BLaER1 treated with 17β-estradiol and CSF1 and Interleukin-3, amounts not matched to agents 10 nM and 100 nM (cell line): ENCODE data around the gene DTL.
A peak's percentile ranks its signal among the peaks of the same experiment; 100 is the strongest.

ENCODE experiments used
- H3K27ac ChIP-seq, 11 experiments: shearing (Covaris generic); formaldehyde crosslinking; 2 replicates each; pipeline ENCODE4 v1.8.1; 2022
- H3K27me3 ChIP-seq, 11 experiments: shearing (Covaris generic); formaldehyde crosslinking; 2 replicates each; pipeline ENCODE4 v1.8.1; 2022
- H3K36me3 ChIP-seq, 11 experiments: shearing (Covaris generic); formaldehyde crosslinking; 2 replicates each; pipeline ENCODE4 v1.8.1; 2022
- H3K4me1 ChIP-seq, 10 experiments: shearing (Covaris generic); formaldehyde crosslinking; 2 replicates each; pipeline ENCODE4 v1.8.1; 2022
- H3K4me2 ChIP-seq, 11 experiments: shearing (Covaris generic); formaldehyde crosslinking; 2 replicates each; pipeline ENCODE4 v1.8.1; 2022
- H3K4me3 ChIP-seq, 10 experiments: shearing (Covaris generic); formaldehyde crosslinking; 2 replicates each; pipeline ENCODE4 v1.8.1; 2022
- H3K9ac ChIP-seq, 11 experiments: shearing (Covaris generic); formaldehyde crosslinking; 2 replicates each; pipeline ENCODE4 v1.8.1; 2022
- H3K9me3 ChIP-seq, 11 experiments: shearing (Covaris generic); formaldehyde crosslinking; replicated peaks in 1 of 11; 2 replicates each; pipeline ENCODE4 v1.8.1; 2022
- H4K20me1 ChIP-seq, 11 experiments: shearing (Covaris generic); formaldehyde crosslinking; 2 replicates each; pipeline ENCODE4 v1.8.1; 2022
- Cebpa-rat ChIP-seq, 11 experiments: shearing (Covaris generic); IDR thresholded peaks; 2 replicates each; pipeline ENCODE4 v1.8.1; 2022

DTL gene

DNA sequence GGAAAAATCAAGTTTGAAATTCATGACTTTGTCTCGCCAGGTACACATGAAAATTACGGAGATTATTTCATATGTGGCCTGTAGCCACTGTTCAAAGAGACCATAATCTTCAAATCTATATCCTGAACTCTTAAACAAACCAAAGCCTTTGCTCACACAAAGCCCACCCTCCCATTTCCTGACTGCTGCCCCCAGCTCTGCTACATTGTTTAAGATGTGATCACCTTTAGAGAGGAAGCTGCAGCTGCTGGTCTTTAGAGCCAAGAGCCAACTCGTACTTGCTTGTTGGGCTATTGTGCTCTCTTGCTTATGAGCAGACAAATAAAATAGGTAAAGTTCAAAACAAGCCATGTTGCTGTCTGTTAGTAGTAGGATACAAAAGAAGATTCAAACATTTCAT is 71.9 kb downstream of the DTL start:
- TF ChIP-seq Cebpa-rat (IDR thresholded peaks at IDR 0.05) = no peak
- peaks cover 0 to 100% (median 68%) of the 10 kb centered on the region in 11 experiments; a peak in 17 of 22 replicates for H3K36me3 ChIP-seq
- H3K27ac ChIP-seq = no peak overlapping the region
- no peak overlapping the region for H3K9ac ChIP-seq
- no peak overlapping the region for H3K4me3 ChIP-seq
- H4K20me1 ChIP-seq = no peaks in the 10 kb centered on the region; a peak in 2 of 22 replicates
- H3K4me1 ChIP-seq = peaks cover 0 to 27% (median 13%) of the 10 kb centered on the region in 10 experiments; a peak in 12 of 20 replicates
- H3K27me3 ChIP-seq = no peaks in the 10 kb centered on the region
- H3K4me2 ChIP-seq = no peak overlapping the region
- H3K9me3 ChIP-seq = no peaks in the 10 kb centered on the region

DNA sequence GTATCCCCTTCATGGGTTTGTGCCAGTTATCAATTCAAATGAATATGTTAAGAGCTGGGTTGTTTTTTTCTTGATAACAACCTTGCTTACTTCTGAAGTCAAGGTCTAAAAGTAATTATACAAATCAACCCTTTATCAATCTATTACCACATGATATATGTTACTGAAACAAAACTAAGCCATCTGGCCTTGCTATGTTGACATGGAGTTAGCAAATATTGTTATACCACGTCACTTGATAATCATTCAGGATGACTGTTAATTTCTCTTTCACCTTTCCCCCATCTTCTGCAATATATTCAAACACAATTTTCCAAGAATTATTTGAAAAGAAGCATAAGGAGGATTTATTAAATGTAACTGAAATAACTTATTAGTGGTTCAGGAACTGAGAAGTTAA is 72.6 kb downstream of the DTL start:
- peaks cover 0 to 98% (median 62%) of the 10 kb centered on the region in 11 experiments; a peak in 17 of 22 replicates for H3K36me3 ChIP-seq
- H3K9ac ChIP-seq = no peak overlapping the region
- H3K27ac ChIP-seq = no peak overlapping the region
- H3K4me3 ChIP-seq = no peak overlapping the region
- H3K27me3 ChIP-seq = no peaks in the 10 kb centered on the region
- peaks cover 0 to 27% (median 13%) of the 10 kb centered on the region in 10 experiments; a peak in 12 of 20 replicates for H3K4me1 ChIP-seq
- H3K4me2 ChIP-seq = no peak overlapping the region
- TF ChIP-seq Cebpa-rat (IDR thresholded peaks at IDR 0.05) = no peak
- no peaks in the 10 kb centered on the region; a peak in 1 of 22 replicates for H4K20me1 ChIP-seq
- no peaks in the 10 kb centered on the region for H3K9me3 ChIP-seq

GRCh38 chr1:212108981-212109380 is 73.4 kb downstream of the DTL start:
- Histone ChIP-seq H3K9ac (no peak overlapping the region), H4K20me1 (no peaks in the 10 kb centered on the region; a peak in 1 of 22 replicates), H3K4me3 (no peak overlapping the region), H3K27me3 (no peaks in the 10 kb centered on the region), H3K36me3 (peaks cover 0 to 96% (median 57%) of the 10 kb centered on the region in 11 experiments; a peak in 17 of 22 replicates), H3K27ac (peak overlapping the region in 1 of 11 experiments; percentile 34; a peak in 2 of 22 replicates), H3K9me3 (no peaks in the 10 kb centered on the region), H3K4me2 (peak overlapping the region in 6 of 11 experiments; percentile 11 to 70 (median 36); a peak in 6 of 22 replicates), H3K4me1 (peaks cover 0 to 27% (median 13%) of the 10 kb centered on the region in 10 experiments; a peak in 12 of 20 replicates)
- no peak for TF ChIP-seq Cebpa-rat (IDR thresholded peaks at IDR 0.05)

GRCh38 chr1:212109728-212110127 is 74.2 kb downstream of the DTL start:
- Histone ChIP-seq H3K36me3 (peaks cover 0 to 90% (median 50%) of the 10 kb centered on the region in 11 experiments; a peak in 17 of 22 replicates), H3K27ac (peak overlapping the region in 2 of 11 experiments; percentile 34 to 41; a peak in 2 of 22 replicates), H3K27me3 (no peaks in the 10 kb centered on the region), H3K4me2 (peak overlapping the region in 7 of 11 experiments; percentile 14 to 70 (median 47); a peak in 11 of 22 replicates), H3K9me3 (no peaks in the 10 kb centered on the region), H4K20me1 (no peaks in the 10 kb centered on the region; a peak in 1 of 22 replicates), H3K9ac (no peak overlapping the region), H3K4me1 (peaks cover 0 to 27% (median 13%) of the 10 kb centered on the region in 10 experiments; a peak in 12 of 20 replicates), H3K4me3 (no peak overlapping the region)
- TF ChIP-seq Cebpa-rat (IDR thresholded peaks at IDR 0.05) = no peak

GRCh38 chr1:212110617-212111016 is 75.1 kb downstream of the DTL start:
- Histone ChIP-seq H4K20me1 (no peaks in the 10 kb centered on the region; a peak in 1 of 22 replicates), H3K36me3 (peaks cover 0 to 81% (median 41%) of the 10 kb centered on the region in 11 experiments; a peak in 17 of 22 replicates), H3K4me1 (peaks cover 0 to 27% (median 13%) of the 10 kb centered on the region in 10 experiments; a peak in 12 of 20 replicates), H3K9me3 (no peaks in the 10 kb centered on the region), H3K9ac (no peak overlapping the region), H3K4me3 (no peak overlapping the region), H3K27ac (no peak overlapping the region), H3K27me3 (no peaks in the 10 kb centered on the region), H3K4me2 (peak overlapping the region in 3 of 11 experiments; percentile 50 to 70 (median 61); a peak in 4 of 22 replicates)
- no peak for TF ChIP-seq Cebpa-rat (IDR thresholded peaks at IDR 0.05)

GRCh38 chr1:212111536-212111935 is 76.0 kb downstream of the DTL start:
- Histone ChIP-seq H3K27ac (no peak overlapping the region), H4K20me1 (no peaks in the 10 kb centered on the region; a peak in 1 of 22 replicates), H3K4me2 (no peak overlapping the region), H3K4me3 (no peak overlapping the region), H3K9ac (no peak overlapping the region), H3K9me3 (no peaks in the 10 kb centered on the region), H3K27me3 (no peaks in the 10 kb centered on the region), H3K36me3 (peaks cover 0 to 72% (median 32%) of the 10 kb centered on the region in 11 experiments; a peak in 14 of 22 replicates), H3K4me1 (peaks cover 0 to 27% (median 13%) of the 10 kb centered on the region in 10 experiments; a peak in 12 of 20 replicates)
- TF ChIP-seq Cebpa-rat (IDR thresholded peaks at IDR 0.05) = no peak

DNA sequence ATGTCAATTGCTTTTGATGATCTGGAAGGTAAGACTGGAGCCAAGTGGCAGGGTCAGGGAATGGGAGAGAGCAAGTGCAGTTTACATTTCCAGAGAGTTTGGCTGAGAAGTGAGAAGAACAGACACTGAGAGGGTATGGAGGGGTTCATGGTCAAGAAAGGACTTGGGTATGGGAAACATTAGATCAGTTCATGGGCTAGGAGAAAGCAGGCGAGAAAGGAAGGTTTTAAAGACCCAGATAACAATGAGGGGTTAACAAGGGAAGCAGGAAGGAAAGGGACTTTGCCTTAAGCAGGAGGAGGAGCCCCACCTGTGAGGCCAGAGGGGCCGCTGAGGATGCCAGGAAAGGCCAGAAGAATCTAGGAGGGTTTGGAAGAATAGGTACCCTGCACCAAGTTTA is 78.2 kb downstream of the DTL start:
- Histone ChIP-seq H3K4me3 (no peak overlapping the region), H3K27me3 (no peaks in the 10 kb centered on the region), H3K9ac (no peak overlapping the region), H3K27ac (no peak overlapping the region), H4K20me1 (no peaks in the 10 kb centered on the region; a peak in 1 of 22 replicates), H3K9me3 (no peaks in the 10 kb centered on the region), H3K4me2 (no peak overlapping the region), H3K4me1 (peaks cover 0 to 24% (median 13%) of the 10 kb centered on the region in 10 experiments; a peak in 12 of 20 replicates), H3K36me3 (peaks cover 0 to 64% (median 15%) of the 10 kb centered on the region in 11 experiments; a peak in 11 of 22 replicates)
- no peak for TF ChIP-seq Cebpa-rat (IDR thresholded peaks at IDR 0.05)

DNA sequence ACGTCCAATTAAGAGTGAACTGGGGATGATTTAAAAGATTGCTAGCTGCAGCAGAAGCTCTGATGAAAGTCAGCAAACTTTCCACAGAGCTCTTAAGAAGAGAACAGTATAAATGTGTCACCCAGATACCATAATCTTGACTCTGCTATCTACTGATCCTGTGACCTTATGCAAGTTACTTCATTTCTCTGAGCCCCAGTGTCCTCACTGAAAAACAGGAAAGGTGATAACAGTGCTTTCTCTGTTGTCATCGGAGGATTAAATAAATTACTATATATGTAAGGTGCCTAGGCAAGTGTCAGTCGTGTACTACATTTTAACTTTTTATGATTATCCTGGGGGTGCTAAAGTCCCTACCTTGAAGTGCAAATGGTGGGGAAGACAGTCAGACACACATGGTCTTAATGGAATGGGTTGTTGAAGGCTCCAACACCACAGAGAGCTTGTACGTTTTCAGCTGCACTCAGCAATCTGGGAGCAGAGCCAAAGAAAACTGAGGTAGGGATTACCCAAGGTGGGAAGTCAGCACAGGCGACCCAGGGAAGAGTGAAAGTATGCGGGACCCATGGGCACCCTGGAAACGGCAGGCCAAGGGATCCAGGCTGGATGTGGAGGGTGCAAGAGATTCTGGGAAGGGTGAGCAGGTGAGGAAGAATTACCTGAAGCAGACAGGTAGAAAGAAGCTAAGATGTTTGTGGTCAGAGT is 82.8 kb downstream of the DTL start:
- H3K9me3 ChIP-seq = no peaks in the 10 kb centered on the region
- no peak for TF ChIP-seq Cebpa-rat (IDR thresholded peaks at IDR 0.05)
- H3K27ac ChIP-seq = no peak overlapping the region
- peaks cover 0 to 21% (median 0%) of the 10 kb centered on the region in 11 experiments; a peak in 4 of 22 replicates for H3K36me3 ChIP-seq
- no peak overlapping the region for H3K9ac ChIP-seq
- H3K27me3 ChIP-seq = no peaks in the 10 kb centered on the region
- H3K4me1 ChIP-seq = peaks cover 0 to 10% (median 0%) of the 10 kb centered on the region in 10 experiments; a peak in 4 of 20 replicates
- H3K4me2 ChIP-seq = no peak overlapping the region
- H4K20me1 ChIP-seq = no peaks in the 10 kb centered on the region
- H3K4me3 ChIP-seq = no peak overlapping the region

- H3K4me2 ChIP-seq = no peak overlapping the region
- no peak overlapping the region for H3K9ac ChIP-seq
- H3K36me3 ChIP-seq = peaks cover 0 to 16% (median 0%) of the 10 kb centered on the region in 11 experiments; a peak in 3 of 22 replicates
- TF ChIP-seq Cebpa-rat (IDR thresholded peaks at IDR 0.05) = no peak
- no peaks in the 10 kb centered on the region for H3K9me3 ChIP-seq
- H3K4me1 ChIP-seq = peaks cover 0 to 10% (median 0%) of the 10 kb centered on the region in 10 experiments; a peak in 4 of 20 replicates
- H3K27ac ChIP-seq = no peak overlapping the region
- no peaks in the 10 kb centered on the region for H4K20me1 ChIP-seq
- no peak overlapping the region for H3K4me3 ChIP-seq
- no peaks in the 10 kb centered on the region for H3K27me3 ChIP-seq
Observed at GRCh38 chr1:212118872-212119260, 83.3 kb downstream of the DTL start.
